HG02938 (cell line): ENCODE measurements around the gene PCGF2.
A peak's percentile ranks its signal among the peaks of the same experiment; 100 is the strongest.
"Not testable (repeated sequence)": the region's sequence is repeated elsewhere in the genome, so short reads cannot be mapped to it uniquely, and the experiment has no call there.

Experiments used
- ATAC-seq: cut with Tn5 transposase; IDR thresholded peaks from one replicate; pipeline ENCODE4 v1.9.1; 2021; ENCODE audit warnings: mild to moderate bottlenecking, moderate library complexity; ENCODE audit not compliant: unreplicated experiment

PCGF2 gene

GRCh38 chr17:38738007-38738662 lies 10.0 kb downstream of the PCGF2 start:
- ATAC-seq = no peak

- no peak for ATAC-seq
Measured at GRCh38 chr17:38735161-38735997, 12.8 kb downstream of the PCGF2 start.

DNA sequence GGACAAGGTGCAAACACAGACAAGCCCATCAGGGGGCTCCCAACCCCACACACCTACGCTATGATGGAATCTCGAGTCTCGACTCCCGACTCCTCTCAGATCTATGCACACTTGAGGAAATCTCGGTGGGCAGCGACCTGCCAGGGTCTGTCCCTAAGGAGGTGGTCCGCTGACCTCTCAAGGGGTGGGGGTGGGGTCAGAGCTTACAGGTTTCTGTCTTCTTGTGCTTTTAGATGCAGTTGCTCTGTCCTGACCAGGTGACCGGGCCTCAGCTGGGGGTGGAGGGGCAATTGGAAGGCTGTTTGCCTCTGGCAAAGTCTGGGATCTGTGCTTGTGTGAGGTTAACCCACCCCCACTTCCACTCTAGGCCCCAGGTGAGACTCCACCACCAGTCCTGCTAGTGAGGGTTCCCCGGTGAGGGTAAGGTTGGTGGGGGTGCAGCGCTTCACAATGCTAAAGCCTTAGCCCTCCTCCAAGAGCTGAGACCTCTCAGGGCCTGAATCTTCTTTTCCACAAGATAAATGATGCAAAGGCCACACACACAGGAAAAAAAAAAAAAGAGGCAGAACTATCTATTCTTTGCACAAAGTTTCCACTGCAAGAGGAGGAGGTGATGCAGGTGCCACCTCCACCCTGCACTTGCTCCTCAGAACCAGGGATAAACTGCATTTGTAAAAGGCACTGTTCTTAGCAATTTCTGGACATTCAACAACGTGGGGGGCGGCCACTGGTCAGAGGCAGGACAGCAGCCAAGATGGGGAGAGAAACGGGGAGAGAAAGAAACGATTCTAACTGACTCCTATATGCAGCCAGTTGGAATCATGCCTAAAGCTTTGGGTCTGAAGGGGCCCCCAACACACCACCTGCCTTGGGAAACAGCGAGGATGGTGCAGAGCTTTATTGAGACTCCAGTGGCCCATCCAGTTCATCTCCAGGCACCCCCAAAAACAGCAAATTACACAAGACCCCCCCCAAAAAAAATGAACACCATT lies 13.9 kb downstream of the PCGF2 start:
- no peak for ATAC-seq

- ATAC-seq = no peak
Measured at GRCh38 chr17:38733282-38733981, 14.7 kb downstream of the PCGF2 start.

GRCh38 chr17:38732376-38733281 lies 15.5 kb downstream of the PCGF2 start:
- ATAC-seq = no peak

DNA sequence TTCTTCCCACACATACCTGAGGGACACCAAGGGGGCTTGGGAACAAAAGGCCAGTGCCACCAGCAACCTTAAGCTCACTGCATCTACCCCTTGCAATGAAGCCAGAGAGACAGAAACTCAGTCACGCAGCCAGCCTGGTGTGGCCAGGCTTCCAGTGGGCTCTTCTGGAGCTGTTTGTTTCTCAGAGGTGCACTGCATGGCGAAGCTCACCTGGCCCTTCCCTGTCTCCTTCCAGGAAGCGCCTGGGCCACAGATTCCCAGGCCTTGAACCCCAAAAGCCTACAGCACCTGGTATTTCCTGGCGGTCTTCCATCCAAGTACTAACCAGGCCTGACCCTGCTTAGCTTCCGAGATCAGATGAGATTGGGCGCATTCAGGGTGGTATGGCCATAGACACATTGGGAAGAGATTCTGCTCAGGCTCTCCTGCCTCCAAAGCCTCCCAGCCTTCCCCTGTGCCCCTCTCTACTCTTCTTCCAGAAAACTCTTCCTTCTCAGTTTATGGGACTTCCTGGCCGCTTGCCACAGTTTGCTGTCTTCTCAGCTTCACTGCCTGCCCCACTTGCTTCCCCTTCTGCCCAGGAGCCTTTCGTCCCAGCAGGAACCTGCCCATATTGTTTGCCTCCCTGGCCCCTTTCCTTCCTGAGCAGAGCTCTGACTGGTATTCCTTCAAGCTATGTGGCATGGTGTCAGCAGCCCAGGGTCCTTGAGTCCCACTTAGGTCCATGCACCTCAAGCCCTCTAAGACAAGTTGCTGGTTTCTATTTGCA lies 16.4 kb downstream of the PCGF2 start:
- ATAC-seq = no peak

GRCh38 chr17:38730526-38731379 lies 17.4 kb downstream of the PCGF2 start:
- no peak for ATAC-seq

- ATAC-seq = peak; percentile 50
Measured at GRCh38 chr17:38729886-38730525, 18.1 kb downstream of the PCGF2 start, which contains the start of gene CISD3. TSS of gene CISD3 (plus strand) at chr17:38730341. CDS start at chr17:38730359, 18 bp downstream.

GRCh38 chr17:38729368-38729885 lies 18.7 kb downstream of the PCGF2 start:
- ATAC-seq = no peak

GRCh38 chr17:38728290-38728831 lies 19.8 kb downstream of the PCGF2 start:
- no peak for ATAC-seq

DNA sequence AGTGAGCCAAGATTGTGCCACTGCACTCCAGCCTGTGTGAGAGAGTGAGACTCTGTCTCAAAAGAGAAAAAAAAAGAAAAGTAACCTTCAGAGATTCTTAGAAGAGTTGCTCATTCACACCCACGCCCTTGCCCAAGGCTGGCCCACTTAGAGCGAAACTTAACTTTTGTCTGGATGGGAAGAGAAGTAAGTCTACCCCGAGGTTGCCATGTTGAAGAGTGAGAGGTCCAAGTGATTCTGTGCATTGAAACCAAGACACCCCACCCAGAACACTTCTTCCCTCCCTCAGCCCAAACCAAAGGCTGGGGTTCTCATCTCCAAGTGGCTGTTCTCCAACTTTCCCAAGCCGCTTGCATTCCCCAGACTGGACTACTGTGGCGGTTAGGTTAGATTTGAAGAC lies 20.4 kb downstream of the PCGF2 start:
- no peak for ATAC-seq

- not testable (repeated sequence) for ATAC-seq
Measured at GRCh38 chr17:38726145-38726544, 22.0 kb downstream of the PCGF2 start.

DNA sequence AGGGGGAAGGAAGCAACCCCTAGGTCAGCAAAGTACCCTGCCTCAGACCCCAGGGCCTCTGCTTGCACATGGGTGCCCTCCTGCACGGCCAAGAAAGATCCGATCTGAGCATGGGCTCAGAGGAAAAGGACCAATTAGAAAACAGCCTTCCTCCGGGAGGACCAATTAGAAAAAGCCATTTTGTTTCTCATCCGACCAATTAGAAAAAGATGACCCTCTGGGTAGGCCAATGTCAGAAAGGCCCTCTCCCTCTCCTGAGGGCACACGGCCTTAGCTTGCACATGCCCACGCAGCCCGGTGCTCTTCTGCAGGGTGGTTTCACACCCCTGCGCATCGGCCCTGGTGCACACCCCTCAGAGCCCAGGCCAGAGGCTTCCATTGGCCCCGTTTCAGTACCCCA lies 23.1 kb downstream of the PCGF2 start:
- no peak for ATAC-seq

DNA sequence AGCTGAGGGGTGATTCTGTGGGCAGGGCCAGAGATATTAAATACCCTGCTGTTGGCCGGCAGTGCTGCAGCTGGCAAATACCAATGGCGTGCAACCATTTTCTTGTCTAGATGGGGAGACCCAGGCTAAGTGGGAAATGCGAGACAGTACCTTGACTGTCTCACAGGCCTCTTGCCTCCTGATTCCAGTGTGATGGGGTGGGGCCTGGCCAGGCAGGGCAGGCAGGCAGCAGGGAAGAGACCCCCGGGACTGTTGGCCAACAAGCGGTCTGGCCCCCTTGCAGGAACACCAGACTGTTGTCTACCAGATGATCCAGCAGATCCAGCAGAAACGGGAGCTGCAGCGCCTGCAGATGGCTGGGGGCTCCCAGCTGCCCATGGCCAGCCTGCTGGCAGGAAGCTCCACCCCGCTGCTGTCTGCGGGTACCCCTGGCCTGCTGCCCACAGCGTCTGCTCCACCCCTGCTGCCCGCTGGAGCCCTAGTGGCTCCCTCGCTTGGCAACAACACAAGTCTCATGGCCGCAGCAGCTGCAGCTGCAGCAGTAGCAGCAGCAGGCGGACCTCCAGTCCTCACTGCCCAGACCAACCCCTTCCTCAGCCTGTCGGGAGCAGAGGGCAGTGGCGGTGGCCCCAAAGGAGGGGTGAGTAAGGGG lies 23.7 kb downstream of the PCGF2 start:
- no peak for ATAC-seq

DNA sequence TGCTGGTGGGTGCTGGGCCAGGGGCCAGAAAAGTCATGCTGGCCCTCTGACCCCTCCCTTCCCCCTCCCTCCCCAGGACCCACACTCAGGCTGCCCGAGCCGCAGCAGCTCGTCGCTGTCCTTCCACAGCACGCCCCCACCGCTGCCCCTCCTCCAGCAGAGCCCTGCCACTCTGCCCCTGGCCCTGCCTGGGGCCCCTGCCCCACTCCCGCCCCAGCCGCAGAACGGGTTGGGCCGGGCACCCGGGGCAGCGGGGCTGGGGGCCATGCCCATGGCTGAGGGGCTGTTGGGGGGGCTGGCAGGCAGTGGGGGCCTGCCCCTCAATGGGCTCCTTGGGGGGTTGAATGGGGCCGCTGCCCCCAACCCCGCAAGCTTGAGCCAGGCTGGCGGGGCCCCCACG lies 26.3 kb downstream of the PCGF2 start:
- no peak for ATAC-seq

DNA sequence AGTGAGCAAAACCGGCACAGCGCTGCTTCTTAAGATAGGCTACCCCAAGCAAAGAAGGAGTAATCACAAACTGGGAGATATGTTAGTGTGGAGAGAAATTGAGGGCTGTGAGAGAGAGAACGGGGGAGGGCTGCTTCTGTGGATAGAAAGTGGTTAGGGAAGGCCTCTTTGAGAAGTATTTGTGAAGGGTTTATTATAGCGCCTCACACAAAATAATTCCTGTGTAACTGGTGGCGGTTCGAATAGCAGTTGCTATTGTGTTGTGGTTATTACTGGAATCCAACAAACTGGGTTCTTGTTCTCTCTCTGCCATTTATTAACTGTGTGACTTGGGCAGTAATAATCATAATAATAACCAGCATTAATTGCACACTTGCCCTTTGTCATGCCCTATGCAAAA lies 27.2 kb downstream of the PCGF2 start:
- no peak for ATAC-seq
